Urinary bladder (tissue), 4 donors: ENCODE data around the gene COX6B2. TPM values are rescaled to one million over a fixed set of nuclear protein-coding genes. Genes with fewer than 3 reads are reported as not detected.

Source experiments
- DNase-seq: peaks from one replicate; pipeline ENCODE4 v3.0.0-alpha.2; 2015; ENCODE audit errors: extremely low spot score
- H3K27ac ChIP-seq: one replicate; pipeline ENCODE4 v1.5.1; 2013; ENCODE audit warnings: low read depth, mild to moderate bottlenecking, moderate library complexity
- H3K36me3 ChIP-seq: one replicate; pipeline ENCODE4 v1.6.1; 2013; ENCODE audit warnings: mild to moderate bottlenecking, moderate library complexity; ENCODE audit not compliant: insufficient read depth
- H3K4me1 ChIP-seq: one replicate; pipeline ENCODE4 v1.6.1; 2013; ENCODE audit warnings: mild to moderate bottlenecking, moderate library complexity; ENCODE audit not compliant: insufficient read depth
- H3K4me3 ChIP-seq: one replicate; pipeline ENCODE4 v1.5.1; 2013; ENCODE audit warnings: low read depth, low read length
- WGBS: extraction: QIAGEN DNeasy Blood & Tissue Kit; methylation state at CpG from one replicate; pipeline ENCODE4 v1.1.7; 2013; 5-methylcytosine and 5-hydroxymethylcytosine counted together
- polyA plus RNA-seq: library from polyadenylated mRNA; stranded (reverse); fragments of 200-250 nt; gene quantifications from one replicate; pipeline ENCODE4 v1.2.3, GENCODE V29; 2013
- total RNA-seq: library from RNA; depleted of rRNA; stranded (reverse); fragments of >200 nt; gene quantifications from one replicate; pipeline ENCODE4 v1.2.3, GENCODE V29; 2014
- donor health status: healthy with polysubstance abuse.
- donor health status: healthy.

Gene COX6B2
- total and polyA plus RNA-seq, 2 donors = 0.39 TPM; not detected in 1

DNA sequence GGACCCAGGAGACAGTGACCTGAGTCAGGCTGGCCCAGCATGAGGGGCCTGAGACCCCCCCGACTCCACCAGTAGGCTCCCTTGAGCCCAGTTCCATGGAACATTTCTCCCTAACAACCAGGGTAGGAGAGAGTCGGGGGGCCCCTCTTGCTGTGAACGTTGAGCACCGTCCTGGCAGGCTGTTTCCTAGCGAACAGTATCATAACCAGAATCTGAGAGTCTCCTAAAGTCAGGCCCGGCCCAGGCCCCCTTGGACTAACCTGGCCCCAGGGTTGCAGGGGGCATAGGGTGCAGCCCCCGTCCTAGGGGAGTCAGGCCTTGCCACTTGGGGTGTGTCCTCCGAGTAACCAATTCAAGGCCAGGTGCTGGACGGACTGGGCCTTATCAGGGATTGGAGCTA, 43.1 kb downstream of the COX6B2 start:
- Histone ChIP-seq H3K4me3 (no peak overlapping the region), H3K27ac (no peak overlapping the region), H3K4me1 (no peaks in the 10 kb centered on the region), H3K36me3 (no peaks in the 10 kb centered on the region)
- DNase-seq = no peak
- 86% methylated on average over 9 of the region's 9 CpGs for WGBS

DNA sequence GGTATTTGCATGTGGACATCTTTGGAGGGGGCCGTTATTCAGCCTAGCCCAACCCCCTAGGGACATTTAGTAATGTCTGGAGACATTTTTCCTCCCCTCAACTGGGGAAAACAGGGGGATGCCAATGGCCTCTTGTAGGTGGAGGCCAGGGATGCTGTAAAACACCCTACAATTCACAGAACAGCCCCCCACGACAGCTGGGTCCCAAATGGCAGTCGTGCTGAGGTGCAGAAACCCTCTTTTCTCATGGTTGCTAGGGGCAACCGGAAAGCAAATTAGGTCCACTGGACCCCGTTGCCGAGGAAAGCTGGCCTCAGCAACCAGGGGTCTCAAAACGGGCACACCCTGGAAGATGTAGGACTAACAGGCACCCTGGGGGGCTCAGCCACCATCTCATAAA, 44.0 kb downstream of the COX6B2 start:
- Histone ChIP-seq H3K4me3 (no peak overlapping the region), H3K27ac (no peak overlapping the region), H3K36me3 (no peaks in the 10 kb centered on the region), H3K4me1 (no peaks in the 10 kb centered on the region)
- no peak for DNase-seq
- 76% methylated on average over 7 of the region's 7 CpGs for WGBS

DNA sequence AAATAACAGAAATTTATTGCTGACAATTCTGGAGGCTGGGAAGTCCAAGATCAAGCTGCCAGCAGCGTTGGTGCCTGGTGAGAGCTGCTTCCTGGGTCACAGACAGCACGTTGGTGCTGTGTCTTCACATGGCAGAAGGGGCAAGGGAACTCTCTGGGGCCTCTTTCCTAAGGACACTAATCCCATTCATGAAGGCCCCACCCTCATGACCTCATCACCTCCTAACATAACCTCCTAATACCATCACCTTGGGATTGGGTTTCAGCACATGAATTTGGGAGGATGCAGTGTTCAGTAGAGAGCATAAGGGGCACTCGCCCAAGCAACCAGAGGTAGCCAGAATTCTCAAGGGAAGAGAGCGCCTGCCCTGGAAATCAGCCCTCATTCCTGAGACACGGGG, 45.1 kb downstream of the COX6B2 start:
- no peak overlapping the region for H3K4me3 ChIP-seq
- DNase-seq = no peak
- H3K36me3 ChIP-seq = no peaks in the 10 kb centered on the region
- 94% methylated on average over 5 of the region's 5 CpGs for WGBS
- no peak overlapping the region for H3K27ac ChIP-seq
- no peaks in the 10 kb centered on the region for H3K4me1 ChIP-seq

DNA sequence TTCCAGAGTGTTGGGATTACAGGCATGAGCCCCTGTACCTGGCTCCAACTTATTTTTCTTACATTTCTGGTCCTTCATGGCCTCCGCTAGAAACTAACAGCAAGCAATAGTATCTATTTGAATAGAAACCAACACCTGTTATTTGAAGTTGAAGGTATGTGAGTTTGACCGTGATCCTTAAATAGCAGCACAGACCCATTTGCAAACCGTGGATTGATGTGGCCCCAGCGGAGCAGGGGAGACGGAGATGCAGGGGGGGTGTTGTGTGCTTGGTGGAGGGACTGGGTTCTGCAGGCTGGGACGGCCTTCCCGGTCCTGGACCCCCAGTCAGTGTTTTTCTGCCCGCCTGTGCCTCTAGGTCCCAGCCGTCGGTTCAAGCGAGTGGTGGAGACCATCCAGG, 46.2 kb downstream of the COX6B2 start:
- no peaks in the 10 kb centered on the region for H3K36me3 ChIP-seq
- no peak for DNase-seq
- no peak overlapping the region for H3K27ac ChIP-seq
- WGBS = 94% methylated on average over 11 of the region's 11 CpGs
- no peak overlapping the region for H3K4me3 ChIP-seq
- no peaks in the 10 kb centered on the region for H3K4me1 ChIP-seq

DNA sequence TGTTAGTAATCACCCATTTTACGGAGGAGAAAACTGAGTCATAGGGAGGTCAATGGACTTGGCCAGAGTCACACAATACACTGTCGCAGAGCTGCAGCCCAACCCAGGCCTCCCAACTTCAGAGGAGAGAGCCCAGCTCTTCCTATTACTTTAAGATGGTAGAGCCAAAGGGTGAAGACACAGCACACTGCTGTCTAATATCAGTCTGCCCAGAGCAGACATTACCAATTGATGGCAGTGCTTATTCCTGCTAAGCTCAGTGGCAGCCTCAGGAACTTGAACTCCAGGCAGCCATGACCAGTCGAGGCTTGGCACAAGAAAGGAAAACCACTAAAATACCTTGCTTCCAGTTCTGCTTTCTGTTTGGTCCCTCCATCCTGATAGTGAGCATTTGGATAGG, 47.8 kb downstream of the COX6B2 start:
- Histone ChIP-seq H3K27ac (no peak overlapping the region), H3K4me1 (peaks cover 1% of the 10 kb centered on the region), H3K36me3 (no peaks in the 10 kb centered on the region), H3K4me3 (no peak overlapping the region)
- WGBS = 87% methylated on average over 3 of the region's 3 CpGs
- DNase-seq = no peak

DNA sequence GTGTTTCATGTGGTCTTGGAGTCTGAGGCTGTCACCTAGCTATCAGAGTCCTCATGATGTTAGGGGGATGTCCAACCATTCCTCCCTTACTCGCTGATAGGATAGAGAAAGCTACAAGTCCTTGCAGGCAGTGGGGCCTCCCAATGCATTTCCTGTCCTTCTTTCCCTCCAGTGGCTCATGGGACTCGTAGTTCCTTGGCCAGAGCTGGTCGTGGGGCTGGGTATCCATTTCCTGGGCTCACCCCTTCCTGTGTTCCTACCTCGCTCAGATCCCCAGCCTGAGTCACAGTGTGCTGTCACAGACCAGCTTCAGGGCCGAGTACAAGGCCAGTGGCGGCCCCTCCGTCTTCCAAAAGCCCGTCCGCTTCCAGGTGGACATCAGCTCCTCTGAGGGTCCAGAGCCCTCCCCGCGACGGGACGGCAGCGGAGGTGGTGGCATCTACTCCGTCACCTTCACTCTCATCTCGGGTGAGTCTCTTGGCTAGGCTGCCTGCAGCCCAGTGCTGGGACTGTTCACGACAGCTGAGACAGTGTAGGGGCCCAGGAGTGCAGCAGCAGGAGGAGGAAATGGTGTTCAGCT, 48.4 kb downstream of the COX6B2 start:
- H3K36me3 ChIP-seq = no peaks in the 10 kb centered on the region
- H3K4me1 ChIP-seq = peaks cover 1% of the 10 kb centered on the region
- H3K4me3 ChIP-seq = no peak overlapping the region
- H3K27ac ChIP-seq = no peak overlapping the region
- WGBS = 92% methylated on average over 17 of the region's 17 CpGs
- no peak for DNase-seq

DNA sequence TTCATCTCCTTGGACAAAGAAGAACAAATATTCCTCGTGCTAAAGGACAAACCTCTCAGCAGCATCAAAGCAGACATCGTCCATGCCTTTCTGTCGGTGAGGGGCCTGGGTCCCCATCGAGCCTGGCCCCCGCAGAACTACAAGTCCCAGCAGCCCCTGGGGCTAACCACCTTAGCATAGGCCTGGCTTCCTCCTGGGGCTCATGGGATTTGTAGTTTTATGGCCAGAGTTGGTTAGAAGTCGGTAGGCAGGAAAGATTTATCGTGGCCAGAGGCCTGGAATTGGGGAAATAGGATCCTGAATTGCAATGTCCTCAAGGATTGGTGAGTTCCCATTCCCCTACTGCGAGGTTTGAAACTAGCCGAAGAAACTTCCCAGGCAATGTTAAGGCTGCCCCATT, 49.0 kb downstream of the COX6B2 start:
- no peak overlapping the region for H3K27ac ChIP-seq
- H3K4me1 ChIP-seq = peaks cover 1% of the 10 kb centered on the region
- 84% methylated on average over 9 of the region's 9 CpGs for WGBS
- H3K4me3 ChIP-seq = no peak overlapping the region
- no peak for DNase-seq
- no peaks in the 10 kb centered on the region for H3K36me3 ChIP-seq

DNA sequence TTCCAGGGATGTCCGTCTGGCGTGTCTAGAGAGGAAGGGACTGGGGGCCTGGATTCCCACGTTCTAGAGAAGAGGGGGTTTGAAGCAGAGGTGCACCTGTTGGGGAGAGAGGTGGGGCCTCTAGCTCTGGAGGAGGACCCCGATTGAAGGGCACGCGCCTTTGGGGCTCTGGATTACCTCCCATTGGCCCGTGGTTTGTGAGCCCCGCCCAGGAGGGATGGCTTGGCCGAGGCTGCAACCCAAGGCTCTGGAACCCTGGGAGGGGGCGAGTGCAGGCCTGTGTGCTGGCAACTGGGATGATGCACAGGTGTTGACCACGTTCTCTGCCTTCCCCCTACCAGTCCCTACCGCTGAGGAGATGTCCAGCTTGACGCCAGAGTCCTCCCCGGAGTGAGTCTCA, 49.5 kb downstream of the COX6B2 start:
- Histone ChIP-seq H3K4me3 (no peak overlapping the region), H3K4me1 (peaks cover 1% of the 10 kb centered on the region), H3K27ac (no peak overlapping the region), H3K36me3 (no peaks in the 10 kb centered on the region)
- WGBS = 78% methylated on average over 14 of the region's 14 CpGs
- DNase-seq = no peak

DNA sequence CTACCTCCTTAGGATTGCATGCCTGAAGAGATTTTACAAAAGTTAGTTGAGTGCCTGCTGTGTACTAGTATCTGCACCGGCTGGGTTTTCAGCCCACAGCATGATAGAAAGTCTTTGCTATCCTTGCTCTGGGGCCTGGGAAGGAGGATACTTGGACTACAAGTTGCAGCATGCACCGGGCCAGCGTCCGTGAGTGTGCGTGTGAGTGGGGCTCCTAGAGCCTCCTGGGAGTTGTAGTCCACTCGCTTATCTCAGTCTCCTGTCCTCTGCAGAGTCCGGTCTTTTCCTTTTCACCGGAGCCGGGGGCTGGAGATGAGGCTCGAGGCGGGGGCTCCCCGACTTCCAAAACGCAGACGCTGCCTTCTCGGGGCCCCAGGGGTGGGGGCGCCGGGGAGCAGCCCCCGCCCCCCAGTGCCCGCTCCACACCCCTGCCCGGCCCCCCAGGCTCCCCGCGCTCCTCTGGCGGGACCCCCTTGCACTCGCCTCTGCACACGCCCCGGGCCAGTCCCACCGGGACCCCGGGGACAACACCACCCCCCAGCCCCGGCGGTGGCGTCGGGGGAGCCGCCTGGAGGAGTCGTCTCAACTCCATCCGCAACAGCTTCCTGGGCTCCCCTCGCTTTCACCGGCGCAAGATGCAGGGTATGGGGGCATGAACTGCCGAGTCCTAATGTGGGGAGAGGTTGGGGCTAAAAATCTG, 50.1 kb downstream of the COX6B2 start:
- no peak for DNase-seq
- H3K27ac ChIP-seq = no peak overlapping the region
- 89% methylated on average over 39 of the region's 39 CpGs for WGBS
- H3K4me3 ChIP-seq = no peak overlapping the region
- peaks cover 1% of the 10 kb centered on the region for H3K4me1 ChIP-seq
- H3K36me3 ChIP-seq = no peaks in the 10 kb centered on the region

DNA sequence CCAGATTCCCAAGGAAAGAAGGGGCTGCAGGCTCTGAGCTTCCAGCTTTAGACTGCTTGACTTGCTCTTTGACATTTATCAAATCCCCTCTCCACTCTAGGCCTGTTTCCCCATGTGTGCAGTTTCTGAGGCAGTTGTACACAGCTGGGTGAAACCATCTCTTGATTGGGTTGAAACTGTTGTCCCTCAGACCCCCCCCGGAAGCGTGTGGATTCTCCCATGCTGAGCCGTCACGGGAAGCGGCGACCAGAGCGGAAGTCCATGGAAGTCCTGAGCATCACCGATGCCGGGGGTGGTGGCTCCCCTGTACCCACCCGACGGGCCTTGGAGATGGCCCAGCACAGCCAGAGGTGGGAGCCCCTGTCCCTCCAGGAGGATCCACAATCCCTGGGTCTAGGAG, 51.0 kb downstream of the COX6B2 start:
- no peak for DNase-seq
- Histone ChIP-seq H3K36me3 (no peaks in the 10 kb centered on the region), H3K27ac (no peak overlapping the region), H3K4me1 (peaks cover 1% of the 10 kb centered on the region), H3K4me3 (no peak overlapping the region)
- WGBS = 92% methylated on average over 11 of the region's 11 CpGs

DNA sequence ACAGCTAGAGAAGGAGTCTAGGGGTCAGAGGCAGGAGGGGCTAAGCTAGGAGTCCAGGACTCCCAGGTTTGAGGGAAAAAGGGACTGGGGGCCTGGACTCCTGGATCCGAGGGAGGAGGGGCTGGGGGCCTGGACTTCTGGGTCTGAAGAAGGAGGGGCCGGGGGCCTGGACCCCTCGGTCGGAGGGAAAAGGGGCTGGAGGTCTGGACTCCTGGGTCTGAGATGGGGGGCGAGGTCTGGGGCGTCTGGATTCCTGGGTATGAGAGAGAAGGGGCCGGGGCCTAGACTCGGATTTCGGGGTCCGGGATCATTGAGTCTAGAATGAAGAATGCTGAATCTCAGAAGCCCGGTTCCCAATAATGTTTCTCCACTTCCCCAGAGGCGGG, 52.2 kb downstream of the COX6B2 start:
- no peak for DNase-seq
- no peak overlapping the region for H3K4me3 ChIP-seq
- peaks cover 1% of the 10 kb centered on the region for H3K4me1 ChIP-seq
- H3K36me3 ChIP-seq = no peaks in the 10 kb centered on the region
- 80% methylated on average over 12 of the region's 12 CpGs for WGBS
- H3K27ac ChIP-seq = no peak overlapping the region

DNA sequence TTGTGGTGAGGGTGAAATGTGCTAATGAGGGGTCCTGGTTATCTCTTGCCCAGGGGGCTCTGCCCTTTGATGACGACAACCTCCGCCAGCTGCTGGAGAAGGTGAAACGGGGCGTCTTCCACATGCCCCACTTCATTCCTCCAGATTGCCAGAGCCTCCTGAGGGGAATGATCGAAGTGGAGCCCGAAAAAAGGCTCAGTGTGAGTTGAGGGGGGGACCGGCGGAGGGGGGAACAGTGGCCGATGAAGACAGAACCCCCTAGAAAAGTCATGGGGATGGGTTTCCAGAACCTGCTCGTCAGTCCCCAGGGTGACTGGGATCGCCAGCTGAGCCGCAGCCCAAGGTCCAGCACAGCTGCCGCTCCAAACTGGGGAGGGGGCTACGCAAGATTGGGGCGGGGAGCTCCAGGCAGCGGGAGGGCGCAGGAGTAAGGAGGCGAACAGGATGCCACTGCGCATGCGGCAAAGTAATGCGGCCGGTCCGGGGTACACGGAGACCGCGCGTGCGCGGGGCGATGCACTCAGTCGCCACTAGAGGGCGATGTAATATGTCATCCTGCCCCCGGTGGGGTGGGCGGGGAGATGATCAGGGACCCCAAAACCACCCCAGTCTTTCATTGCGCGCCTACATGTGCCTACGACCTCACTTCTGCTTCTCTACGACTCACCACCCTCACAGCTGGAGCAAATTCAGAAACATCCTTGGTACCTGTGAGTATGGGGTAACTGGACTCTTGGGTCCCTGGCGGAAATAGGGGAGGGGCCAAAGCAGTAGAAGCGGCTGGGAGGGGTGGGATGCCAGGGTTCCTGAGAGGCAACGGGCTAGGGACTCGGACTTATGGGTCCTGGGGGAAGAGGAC, 52.8 kb downstream of the COX6B2 start:
- Histone ChIP-seq H3K36me3 (no peaks in the 10 kb centered on the region), H3K4me3 (no peak overlapping the region), H3K27ac (no peak overlapping the region), H3K4me1 (peaks cover 1% of the 10 kb centered on the region)
- 12% methylated on average over 42 of the region's 42 CpGs for WGBS
- DNase-seq = no peak

DNA sequence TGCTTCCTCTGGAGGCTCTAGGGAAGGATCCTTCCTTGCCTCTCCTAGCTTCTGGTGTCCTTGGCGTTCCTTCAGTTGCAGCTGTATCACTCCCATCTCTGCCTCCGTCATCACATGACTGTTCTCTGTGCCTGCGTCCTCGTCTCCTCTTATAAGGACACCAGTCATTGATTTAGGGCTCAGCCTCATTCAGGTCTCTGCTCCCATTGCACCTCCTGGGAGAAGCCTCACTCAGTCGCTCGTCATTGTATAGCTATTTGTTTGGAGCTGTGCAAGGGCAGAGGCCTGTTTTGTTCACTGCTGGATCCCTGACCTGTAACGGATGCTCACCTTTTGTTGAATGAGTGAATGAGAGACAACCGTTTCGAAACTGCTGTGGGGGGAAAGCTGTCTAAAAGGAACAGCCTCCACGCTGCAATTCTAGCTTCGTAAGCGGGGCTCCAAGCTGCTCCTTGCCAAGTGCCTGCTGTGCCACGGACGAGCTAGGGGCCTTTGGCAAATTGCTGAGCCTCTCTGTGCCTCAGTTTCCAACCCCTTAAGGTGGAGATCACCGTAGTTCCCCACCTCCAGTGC, 53.5 kb downstream of the COX6B2 start:
- WGBS = 73% methylated on average over 15 of the region's 15 CpGs
- no peaks in the 10 kb centered on the region for H3K36me3 ChIP-seq
- peaks cover 1% of the 10 kb centered on the region for H3K4me1 ChIP-seq
- H3K4me3 ChIP-seq = no peak overlapping the region
- no peak for DNase-seq
- H3K27ac ChIP-seq = no peak overlapping the region

DNA sequence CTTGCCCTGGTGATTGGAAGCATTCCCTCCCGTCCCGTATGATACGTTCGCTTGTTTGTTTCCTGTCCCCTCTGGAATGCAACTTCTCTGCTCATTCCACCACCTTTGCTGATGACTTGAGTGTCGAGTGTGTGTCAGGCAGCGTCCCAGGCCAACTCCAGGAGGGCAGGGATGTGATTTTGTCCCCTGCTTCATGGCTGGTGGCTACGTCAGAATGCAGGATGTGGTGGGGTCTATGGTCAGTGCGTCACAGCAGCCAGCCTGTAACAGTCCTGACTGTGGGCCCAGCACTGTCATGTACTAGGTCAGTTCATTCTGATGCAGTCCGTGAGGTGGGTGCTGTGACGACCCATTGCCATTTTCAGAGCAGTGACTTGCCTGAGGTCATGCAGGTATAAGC, 54.5 kb downstream of the COX6B2 start:
- DNase-seq = no peak
- Histone ChIP-seq H3K27ac (no peak overlapping the region), H3K4me1 (peaks cover 1% of the 10 kb centered on the region), H3K36me3 (no peaks in the 10 kb centered on the region), H3K4me3 (no peak overlapping the region)
- WGBS = 86% methylated on average over 10 of the region's 10 CpGs
